HepG2 (cell line): ENCODE data around the gene BCL2. TPM values are rescaled to one million over a fixed set of nuclear protein-coding genes. Genes with fewer than 3 reads are reported as not detected.

Experiments used
- ATAC-seq: fragments of 200-7000 bp; cut with Tn5 transposase; 3 replicates; pipeline ENCODE4 v1.9.1; 2020; ENCODE audit warnings: mild to moderate bottlenecking, moderate library complexity
- BruUV-seq: library from RNA; stranded (reverse); fragments of 400-500 nt; replicated peaks from 2 replicates; lab custom pipeline; 2021; lab: Mats Ljungman, UMichigan
- CTCF ChIA-PET: fragments of 300-600 bp; formaldehyde crosslinking; extraction: SDS; loops from one replicate; lab custom pipeline; 2021; ENCODE audit warnings: low total read pairs, inconsistent platforms, low intra/inter-chr PET ratio; lab: Yijun Ruan, JAX
- POLR2A ChIA-PET: fragments of 350-600 bp; sonication (Branson Sonifier 250); formaldehyde crosslinking; loops from one replicate; lab custom pipeline; 2020; ENCODE audit warnings: antibody characterized with exemption, inconsistent platforms; lab: Yijun Ruan, JAX
- DNase-seq: peaks from one replicate; pipeline ENCODE4 v3.0.0-alpha.2; 2015; ENCODE audit warnings: low spot score
- FAIRE-seq: peaks from 3 replicates; lab custom pipeline; 2011; peaks lifted over from hg19 to GRCh38; lab: Jason Lieb, UNC
- H2AFZ ChIP-seq: one replicate; pipeline ENCODE4 v1.6.1; 2011; ENCODE audit warnings: low read length, inconsistent platforms
- H3K27ac ChIP-seq: fragments of 300-600 bp; 3 replicates; pipeline ENCODE4 v1.8.0; 2011; ENCODE audit warnings: mixed run types, mild to moderate bottlenecking, mixed read lengths, low read length, inconsistent platforms; ENCODE audit not compliant: insufficient read depth; ENCODE audit errors: extremely low read length
- H3K27me3 ChIP-seq, 2 experiments: fragments of 200-600 bp in 1 of 2; 2 replicates in 1 of 2; 3 replicates in 1 of 2; pipeline versions ENCODE4 v1.6.0 to v1.8.0; 2011; ENCODE audit warnings: low read length in 2 of 2, mild to moderate bottlenecking in 2 of 2, moderate library complexity in 2 of 2, inconsistent platforms in 1 of 2; ENCODE audit not compliant: insufficient read depth in 2 of 2, control insufficient read depth in 1 of 2
- H3K36me3 ChIP-seq, 2 experiments: fragments of 200-600 bp in 1 of 2; replicated peaks in 1 of 2; 2 replicates in 1 of 2; 3 replicates in 1 of 2; pipeline versions ENCODE4 v1.5.1 to v1.8.0; 2011; ENCODE audit warnings: low read length in 2 of 2, inconsistent platforms in 1 of 2; ENCODE audit not compliant: insufficient read depth in 2 of 2, control insufficient read depth in 1 of 2
- H3K4me1 ChIP-seq: 2 replicates; pipeline ENCODE4 v1.5.1; 2012; ENCODE audit warnings: low read length, inconsistent platforms; ENCODE audit not compliant: insufficient read depth
- H3K4me2 ChIP-seq: 2 replicates; pipeline ENCODE4 v1.6.0; 2011; ENCODE audit warnings: low read depth, low read length, inconsistent platforms
- H3K4me3 ChIP-seq, 3 experiments: fragments of 200-600 bp in 1 of 3; sonication (generic), shearing (Covaris generic) in 1 of 3; replicated peaks in 1 of 3; 2 replicates each; pipeline ENCODE4 v1.5.1; 2011 to 2016; ENCODE audit warnings: low read length in 3 of 3, inconsistent platforms in 2 of 3, low read depth in 2 of 3, mild to moderate bottlenecking in 2 of 3, control low read depth in 1 of 3, mixed read lengths in 1 of 3; ENCODE audit not compliant: insufficient read depth in 1 of 3
- H3K79me2 ChIP-seq: one replicate; pipeline ENCODE4 v1.6.1; 2011; ENCODE audit warnings: low read length, inconsistent platforms; ENCODE audit not compliant: insufficient read depth
- H3K9ac ChIP-seq: 2 replicates; pipeline ENCODE4 v1.6.0; 2011; ENCODE audit warnings: mild to moderate bottlenecking, low read depth, low read length, inconsistent platforms; ENCODE audit not compliant: insufficient read depth
- H3K9me3 ChIP-seq: 2 replicates; pipeline ENCODE4 v1.5.1; 2012; ENCODE audit warnings: mild to moderate bottlenecking, low read length
- H4K20me1 ChIP-seq: 2 replicates; pipeline ENCODE4 v1.6.0; 2011; ENCODE audit warnings: inconsistent platforms, mild to moderate bottlenecking, low read length, moderate library complexity; ENCODE audit not compliant: insufficient read depth
- BHLHE40 ChIP-seq: IDR thresholded peaks from 2 replicates; pipeline ENCODE4 v1.6.1; 2011; ENCODE audit warnings: low read length, improper control_type of control experiment
- FOXA3 ChIP-seq: IDR thresholded peaks from 2 replicates; pipeline ENCODE4 v1.6.1; 2016; ENCODE audit warnings: missing genetic modification reagents, missing compliant biosample characterization
- HNF4G ChIP-seq, 2 experiments: sonication (generic) in 1 of 2; formaldehyde crosslinking in 1 of 2; IDR thresholded peaks; 2 replicates each; pipeline versions ENCODE4 v1.4.0 to v1.6.1; 2011 to 2020; ENCODE audit warnings: borderline replicate concordance in 2 of 2, low read depth in 2 of 2, mild to moderate bottlenecking in 2 of 2, low read length in 1 of 2, missing genetic modification reagents in 1 of 2, moderate library complexity in 1 of 2
- PHF8 ChIP-seq: sonication (generic); formaldehyde crosslinking; IDR thresholded peaks from 2 replicates; pipeline ENCODE4 v1.5.0; 2020; ENCODE audit warnings: missing genetic modification reagents
- ZMAT3 ChIP-seq: sonication (generic); formaldehyde crosslinking; conservative IDR thresholded peaks from 2 replicates; pipeline ENCODE4 v1.7.0; 2021; ENCODE audit warnings: missing genetic modification reagents
- ZNF101 ChIP-seq: sonication (generic); formaldehyde crosslinking; IDR thresholded peaks from 2 replicates; pipeline ENCODE4 v1.4.0; 2020; ENCODE audit warnings: mild to moderate bottlenecking, low read depth, missing genetic modification reagents, borderline replicate concordance
- ZNF318 ChIP-seq: sonication (generic); formaldehyde crosslinking; IDR thresholded peaks from 2 replicates; pipeline ENCODE4 v1.4.0; 2020; ENCODE audit warnings: mild to moderate bottlenecking, missing genetic modification reagents
- ZNF740 ChIP-seq: sonication (generic); formaldehyde crosslinking; IDR thresholded peaks from 2 replicates; pipeline ENCODE4 v1.4.0; 2020; ENCODE audit warnings: missing genetic modification reagents
- WGBS: methylation state at CpG from one replicate; pipeline ENCODE4 v1.1.6; 2017; ENCODE audit warnings: low lambda C conversion rate; 5-methylcytosine and 5-hydroxymethylcytosine counted together
- in situ Hi-C: cut with HindIII; loops from 2 replicates; pipeline ENCODE4 v1.10.0; 2017; ENCODE audit warnings: low pct_unique_long_range_greater_than_20kb; ENCODE audit not compliant: extremely low pct_ligation_motif_present
- intact Hi-C: fragments of 100-400 bp; cut with micrococcal nuclease; formaldehyde crosslinking; loops from one replicate; pipeline ENCODE4 v1.10.0; 2022; ENCODE audit not compliant: unreplicated experiment
- polyA plus RNA-seq, 8 experiments: library from polyadenylated mRNA; depleted of rRNA in 3 of 8; stranded (reverse) in 7 of 8; unstranded in 1 of 8; fragments of >200 nt; fragmentation: Illumina TruSeq in 4 of 8; extraction: Trizol in 4 of 8; gene quantifications; 2 replicates each; pipeline versions ENCODE4 v1.2.1 to v1.2.3, GENCODE V29; 2011 to 2016; ENCODE audit warnings: low read depth in 4 of 8, missing spikeins in 1 of 8, mixed read lengths in 1 of 8; ENCODE audit not compliant: insufficient read depth in 1 of 8
- total RNA-seq, 5 experiments: library from RNA; depleted of rRNA; stranded (reverse); fragments of >200 nt; fragmentation: Illumina TruSeq; extraction: Trizol; gene quantifications; 2 replicates each; pipeline ENCODE4 v1.2.3, GENCODE V29; 2016; ENCODE audit warnings: low read depth in 1 of 5
- TF ChIP-seq, protein P1 (sequence below): sonication (generic); formaldehyde crosslinking; IDR thresholded peaks from 2 replicates; pipeline ENCODE4 v1.5.0; 2020; ENCODE audit warnings: mild to moderate bottlenecking, missing genetic modification reagents, borderline replicate concordance
- TF ChIP-seq, protein P2 (sequence below): sonication (generic); formaldehyde crosslinking; IDR thresholded peaks from 2 replicates; pipeline ENCODE4 v1.8.1; 2023; ENCODE audit warnings: mild to moderate bottlenecking, missing genetic modification reagents

The BCL2 gene
- total and polyA plus RNA-seq, 2 of the 13 experiments (the other 11 are each of a cell fraction or from before 2014, with no cell fraction given), result 0.07 to 0.53 TPM

GRCh38 chr18:63107931-63108330 is 211.6 kb downstream of the BCL2 start:
- ChIA-PET POLR2A (no interaction called here), CTCF (no interaction called here)
- Histone ChIP-seq H3K27me3 (peaks cover 3 to 8% of the 10 kb centered on the region in 2 experiments; a peak in 2 of 5 replicates), H3K79me2 (no peaks in the 10 kb centered on the region), H3K4me2 (no peak overlapping the region), H3K4me1 (no peaks in the 10 kb centered on the region), H3K27ac (no peak overlapping the region), H2AFZ (no peak overlapping the region), H3K4me3 (no peak overlapping the region), H4K20me1 (no peaks in the 10 kb centered on the region), H3K9ac (no peak overlapping the region), H3K9me3 (no peaks in the 10 kb centered on the region), H3K36me3 (no peaks in the 10 kb centered on the region)
- BruUV-seq, result no TSS peak
- DNase-seq (no peak), FAIRE-seq (no peak), ATAC-seq (no peak)
- no peak for TF ChIP-seq ZNF318 (CRISPR knock-in tag)
- TF ChIP-seq FOXA3, result no peak
- TF ChIP-seq, protein P1, sequence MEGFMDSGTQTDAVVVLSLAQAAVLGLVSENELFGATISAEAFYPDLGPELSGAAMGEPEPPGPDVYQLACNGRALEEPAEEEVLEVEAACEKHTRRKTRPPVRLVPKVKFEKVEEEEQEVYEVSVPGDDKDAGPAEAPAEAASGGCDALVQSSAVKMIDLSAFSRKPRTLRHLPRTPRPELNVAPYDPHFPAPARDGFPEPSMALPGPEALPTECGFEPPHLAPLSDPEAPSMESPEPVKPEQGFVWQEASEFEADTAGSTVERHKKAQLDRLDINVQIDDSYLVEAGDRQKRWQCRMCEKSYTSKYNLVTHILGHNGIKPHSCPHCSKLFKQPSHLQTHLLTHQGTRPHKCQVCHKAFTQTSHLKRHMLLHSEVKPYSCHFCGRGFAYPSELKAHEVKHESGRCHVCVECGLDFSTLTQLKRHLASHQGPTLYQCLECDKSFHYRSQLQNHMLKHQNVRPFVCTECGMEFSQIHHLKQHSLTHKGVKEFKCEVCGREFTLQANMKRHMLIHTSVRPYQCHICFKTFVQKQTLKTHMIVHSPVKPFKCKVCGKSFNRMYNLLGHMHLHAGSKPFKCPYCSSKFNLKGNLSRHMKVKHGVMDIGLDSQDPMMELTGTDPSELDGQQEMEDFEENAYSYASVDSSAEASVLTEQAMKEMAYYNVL, result no peak
- no peak for TF ChIP-seq PHF8 (CRISPR knock-in tag)
- TF ChIP-seq ZMAT3 (CRISPR knock-in tag), result no peak
- TF ChIP-seq HNF4G (IDR thresholded peaks at IDR 0.05; ENCODE audit: borderline replicate concordance, low read depth, low read length), result no peak
- no peak for TF ChIP-seq HNF4G (CRISPR knock-in tag; IDR thresholded peaks at IDR 0.05; ENCODE audit: borderline replicate concordance, low read depth)
- TF ChIP-seq, protein P2, sequence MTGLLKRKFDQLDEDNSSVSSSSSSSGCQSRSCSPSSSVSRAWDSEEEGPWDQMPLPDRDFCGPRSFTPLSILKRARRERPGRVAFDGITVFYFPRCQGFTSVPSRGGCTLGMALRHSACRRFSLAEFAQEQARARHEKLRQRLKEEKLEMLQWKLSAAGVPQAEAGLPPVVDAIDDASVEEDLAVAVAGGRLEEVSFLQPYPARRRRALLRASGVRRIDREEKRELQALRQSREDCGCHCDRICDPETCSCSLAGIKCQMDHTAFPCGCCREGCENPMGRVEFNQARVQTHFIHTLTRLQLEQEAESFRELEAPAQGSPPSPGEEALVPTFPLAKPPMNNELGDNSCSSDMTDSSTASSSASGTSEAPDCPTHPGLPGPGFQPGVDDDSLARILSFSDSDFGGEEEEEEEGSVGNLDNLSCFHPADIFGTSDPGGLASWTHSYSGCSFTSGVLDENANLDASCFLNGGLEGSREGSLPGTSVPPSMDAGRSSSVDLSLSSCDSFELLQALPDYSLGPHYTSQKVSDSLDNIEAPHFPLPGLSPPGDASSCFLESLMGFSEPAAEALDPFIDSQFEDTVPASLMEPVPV (CRISPR knock-in tag), result no peak
- no peak for TF ChIP-seq ZNF101
- no peak for TF ChIP-seq ZNF740
- no peak for TF ChIP-seq BHLHE40
- WGBS, result 43% methylated on average over 7 of the region's 7 CpGs
- intact Hi-C loops, result no loop called here
- in situ Hi-C loops, result no loop called here
